T-helper 2 cell treated with Interferon-gamma antibody and Interleukin-4, amounts not matched to agents 5 μg/mL and 100 μg/mL, for 36 hours (primary cell): Measurements from ENCODE around the gene MINDY4.

ENCODE experiments used
- DNase-seq: peaks from one replicate; pipeline ENCODE4 v3.0.0; 2021; ENCODE audit warnings: low spot score
- H3K27ac Mint-ChIP-seq: one replicate; pipeline ENCODE4 v1.8.0; 2021; ENCODE audit warnings: mild to moderate bottlenecking, mixed read lengths
- H3K27me3 Mint-ChIP-seq: one replicate; pipeline ENCODE4 v1.8.0; 2021; ENCODE audit warnings: low read depth, mixed read lengths
- H3K36me3 Mint-ChIP-seq: one replicate; pipeline ENCODE4 v1.8.0; 2021; ENCODE audit warnings: low read depth, mixed read lengths
- H3K4me1 Mint-ChIP-seq: one replicate; pipeline ENCODE4 v1.8.0; 2021; ENCODE audit warnings: low read depth, mixed read lengths
- H3K4me3 Mint-ChIP-seq: one replicate; pipeline ENCODE4 v1.8.0; 2022; ENCODE audit warnings: mild to moderate bottlenecking, moderate library complexity, mixed read lengths
- H3K9me3 Mint-ChIP-seq: one replicate; pipeline ENCODE4 v1.8.0; 2021; ENCODE audit warnings: mixed read lengths

Gene MINDY4

GRCh38 chr7:30771174-30771879 lies at the start of gene MINDY4:
MINDY4 (plus strand) TSS chr7:30771417; CDS start chr7:30771494, 77 bp downstream.
- Mint-ChIP-seq H3K27ac (peak within 1 kb of the TSS; percentile 84), H3K9me3 (no peaks in the 10 kb centered on the region), H3K36me3 (no peaks in the 10 kb centered on the region), H3K4me3 (peak within 1 kb of the TSS; percentile 88), H3K4me1 (peaks cover 4% of the 10 kb centered on the region), H3K27me3 (peaks cover 6% of the 10 kb centered on the region)
- peak; percentile 63 for DNase-seq

GRCh38 chr7:30722187-30722586 lies 49.0 kb upstream of the MINDY4 start:
- Mint-ChIP-seq H3K9me3 (peaks cover 35% of the 10 kb centered on the region), H3K4me3 (no peak overlapping the region), H3K36me3 (peaks cover 21% of the 10 kb centered on the region), H3K4me1 (peaks cover 24% of the 10 kb centered on the region), H3K27ac (no peak overlapping the region), H3K27me3 (peaks cover 4% of the 10 kb centered on the region)
- DNase-seq = no peak

GRCh38 chr7:30722671-30723070 lies 48.5 kb upstream of the MINDY4 start:
- Mint-ChIP-seq H3K27ac (no peak overlapping the region), H3K36me3 (peaks cover 18% of the 10 kb centered on the region), H3K4me3 (no peak overlapping the region), H3K9me3 (peaks cover 32% of the 10 kb centered on the region), H3K27me3 (peaks cover 4% of the 10 kb centered on the region), H3K4me1 (peaks cover 28% of the 10 kb centered on the region)
- no peak for DNase-seq

GRCh38 chr7:30723776-30724175 lies 47.4 kb upstream of the MINDY4 start:
- Mint-ChIP-seq H3K27me3 (peaks cover 4% of the 10 kb centered on the region), H3K27ac (no peak overlapping the region), H3K36me3 (peaks cover 10% of the 10 kb centered on the region), H3K4me3 (no peak overlapping the region), H3K4me1 (peaks cover 38% of the 10 kb centered on the region), H3K9me3 (peaks cover 21% of the 10 kb centered on the region)
- no peak for DNase-seq

GRCh38 chr7:30726296-30727006 lies 44.8 kb upstream of the MINDY4 start:
- H3K27me3 Mint-ChIP-seq = peaks cover 4% of the 10 kb centered on the region
- H3K27ac Mint-ChIP-seq = peak overlapping the region; percentile 95
- peak overlapping the region; percentile 80 for H3K4me3 Mint-ChIP-seq
- peaks cover 45% of the 10 kb centered on the region for H3K4me1 Mint-ChIP-seq
- DNase-seq = no peak
- no peaks in the 10 kb centered on the region for H3K36me3 Mint-ChIP-seq
- no peaks in the 10 kb centered on the region for H3K9me3 Mint-ChIP-seq

GRCh38 chr7:30727061-30727945 lies 43.9 kb upstream of the MINDY4 start:
- Mint-ChIP-seq H3K9me3 (no peaks in the 10 kb centered on the region), H3K27ac (peak overlapping the region; percentile 95), H3K36me3 (no peaks in the 10 kb centered on the region), H3K27me3 (peaks cover 4% of the 10 kb centered on the region), H3K4me3 (peak overlapping the region; percentile 80), H3K4me1 (peaks cover 44% of the 10 kb centered on the region)
- peak; percentile 33 for DNase-seq

- Mint-ChIP-seq H3K4me3 (no peak overlapping the region), H3K4me1 (peaks cover 41% of the 10 kb centered on the region)
- DNase-seq = no peak
Observed at GRCh38 chr7:30728591-30729100, 42.6 kb upstream of the MINDY4 start.

GRCh38 chr7:30729642-30730041 lies 41.6 kb upstream of the MINDY4 start:
- Mint-ChIP-seq H3K27me3 (no peaks in the 10 kb centered on the region), H3K9me3 (no peaks in the 10 kb centered on the region), H3K4me1 (peaks cover 35% of the 10 kb centered on the region), H3K36me3 (no peaks in the 10 kb centered on the region), H3K27ac (no peak overlapping the region), H3K4me3 (no peak overlapping the region)
- no peak for DNase-seq

More at GRCh38 chr7:30728591-30729100, 42.6 kb upstream of the MINDY4 start:
- Mint-ChIP-seq H3K27ac (peak overlapping the region; percentile 95), H3K36me3 (no peaks in the 10 kb centered on the region), H3K9me3 (no peaks in the 10 kb centered on the region), H3K27me3 (peaks cover 4% of the 10 kb centered on the region)

- H3K36me3 Mint-ChIP-seq = no peaks in the 10 kb centered on the region
Observed at GRCh38 chr7:30730097-30730496, 41.1 kb upstream of the MINDY4 start.

GRCh38 chr7:30730996-30731395 lies 40.2 kb upstream of the MINDY4 start:
- no peak overlapping the region for H3K27ac Mint-ChIP-seq
- no peaks in the 10 kb centered on the region for H3K9me3 Mint-ChIP-seq
- no peak overlapping the region for H3K4me3 Mint-ChIP-seq
- H3K4me1 Mint-ChIP-seq = peaks cover 34% of the 10 kb centered on the region
- no peaks in the 10 kb centered on the region for H3K27me3 Mint-ChIP-seq
- no peaks in the 10 kb centered on the region for H3K36me3 Mint-ChIP-seq
- DNase-seq = no peak

More at GRCh38 chr7:30730097-30730496, 41.1 kb upstream of the MINDY4 start:
- Mint-ChIP-seq H3K4me1 (peaks cover 38% of the 10 kb centered on the region), H3K27ac (no peak overlapping the region), H3K27me3 (no peaks in the 10 kb centered on the region), H3K9me3 (no peaks in the 10 kb centered on the region), H3K4me3 (no peak overlapping the region)
- DNase-seq = no peak

GRCh38 chr7:30731581-30731980 lies 39.6 kb upstream of the MINDY4 start:
- H3K27me3 Mint-ChIP-seq = no peaks in the 10 kb centered on the region
- H3K27ac Mint-ChIP-seq = no peak overlapping the region
- H3K4me3 Mint-ChIP-seq = no peak overlapping the region
- peaks cover 31% of the 10 kb centered on the region for H3K4me1 Mint-ChIP-seq
- no peaks in the 10 kb centered on the region for H3K36me3 Mint-ChIP-seq
- DNase-seq = no peak
- no peaks in the 10 kb centered on the region for H3K9me3 Mint-ChIP-seq

- Mint-ChIP-seq H3K27me3 (no peaks in the 10 kb centered on the region), H3K9me3 (no peaks in the 10 kb centered on the region), H3K36me3 (peaks cover 2% of the 10 kb centered on the region), H3K4me3 (no peak overlapping the region), H3K4me1 (peaks cover 25% of the 10 kb centered on the region), H3K27ac (no peak overlapping the region)
- DNase-seq = no peak
Observed at GRCh38 chr7:30732606-30733005, 38.6 kb upstream of the MINDY4 start.

GRCh38 chr7:30733216-30733615 lies 38.0 kb upstream of the MINDY4 start:
- H3K4me1 Mint-ChIP-seq = peaks cover 24% of the 10 kb centered on the region
- no peaks in the 10 kb centered on the region for H3K27me3 Mint-ChIP-seq
- no peak overlapping the region for H3K4me3 Mint-ChIP-seq
- no peak for DNase-seq
- no peaks in the 10 kb centered on the region for H3K9me3 Mint-ChIP-seq
- peaks cover 2% of the 10 kb centered on the region for H3K36me3 Mint-ChIP-seq
- H3K27ac Mint-ChIP-seq = no peak overlapping the region
